Right renal cortex interstitium (tissue), 3 donors: ENCODE measurements around the gene PRSS21. TPM values are rescaled to one million over a fixed set of nuclear protein-coding genes. Genes with fewer than 3 reads are reported as not detected.

Source experiments
- DNase-seq, 3 donors: peaks; one replicate each; pipeline ENCODE4 v3.0.0-alpha.2; 2013; ENCODE audit warnings: low read depth in 3 of 3, low spot score in 2 of 3
- polyA plus RNA-seq, 3 donors: library from polyadenylated mRNA; unstranded; fragments of 120-200 nt; gene quantifications; one replicate each; pipeline ENCODE4 v1.2.1, GENCODE V29; 2013; ENCODE audit not compliant: insufficient read length in 3 of 3

PRSS21 gene
- polyA plus RNA-seq, 3 donors = 0.19 to 0.43 TPM; not detected in 1

- DNase-seq = no peak
These were observed 17.2 kb upstream of the PRSS21 start for GRCh38 chr16:2799859-2800226.

GRCh38 chr16:2803545-2804195, 13.4 kb upstream of the PRSS21 start:
- DNase-seq = no peak

- DNase-seq = no peak
These were observed 12.3 kb upstream of the PRSS21 start for GRCh38 chr16:2804728-2805127.

DNA sequence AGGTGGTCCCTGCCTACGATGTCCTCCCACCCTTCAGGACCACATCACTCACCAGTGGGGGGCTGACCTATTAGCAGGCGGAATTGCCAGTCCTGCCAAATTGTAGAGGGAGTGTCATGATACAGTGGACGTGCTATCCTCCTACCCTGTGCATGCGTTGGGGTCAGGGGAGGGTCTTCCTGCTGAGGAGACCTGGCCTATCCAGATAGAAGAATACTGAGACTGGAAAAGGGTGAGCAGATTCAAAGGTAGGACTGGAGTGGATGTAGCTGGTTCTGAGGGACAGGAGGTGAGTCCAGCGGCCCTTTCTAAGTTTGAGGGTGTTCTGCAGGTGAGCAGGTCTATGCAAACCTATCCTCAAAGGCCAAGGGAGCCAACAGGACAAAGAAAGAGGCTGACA, 10.8 kb upstream of the PRSS21 start:
- no peak for DNase-seq

GRCh38 chr16:2808181-2808580, 8.9 kb upstream of the PRSS21 start:
- no peak for DNase-seq

- DNase-seq = no peak
These were observed 7.8 kb upstream of the PRSS21 start for GRCh38 chr16:2809149-2809760.

- no peak for DNase-seq
These were observed 6.4 kb upstream of the PRSS21 start for GRCh38 chr16:2810651-2811050.

- no peak for DNase-seq
These were observed 5.2 kb upstream of the PRSS21 start for GRCh38 chr16:2811703-2812471.

DNA sequence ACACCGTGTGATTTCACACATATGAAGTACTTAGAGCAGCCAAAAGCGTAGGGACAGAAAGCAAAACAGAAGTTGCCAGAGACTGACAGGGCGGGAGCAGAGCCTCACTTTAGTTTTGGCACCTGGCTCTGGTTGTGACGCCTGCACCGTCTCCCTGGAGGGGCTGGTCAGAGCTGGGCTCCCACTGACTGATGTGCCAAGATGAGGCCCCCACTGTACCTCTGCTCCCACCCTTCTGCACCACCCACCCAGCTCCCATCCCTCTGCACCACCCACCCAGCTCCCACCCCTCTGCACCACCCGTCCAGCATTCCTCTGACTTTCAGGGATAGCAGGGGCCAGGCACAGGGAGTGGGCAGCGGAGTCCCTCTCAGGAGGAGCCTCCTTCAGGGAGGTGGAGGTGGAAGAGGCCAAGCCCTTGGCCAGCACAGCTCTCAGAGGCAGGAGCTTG, 3.2 kb upstream of the PRSS21 start:
- no peak for DNase-seq

- DNase-seq = no peak
These were observed 2.3 kb upstream of the PRSS21 start for GRCh38 chr16:2814551-2815298.

DNA sequence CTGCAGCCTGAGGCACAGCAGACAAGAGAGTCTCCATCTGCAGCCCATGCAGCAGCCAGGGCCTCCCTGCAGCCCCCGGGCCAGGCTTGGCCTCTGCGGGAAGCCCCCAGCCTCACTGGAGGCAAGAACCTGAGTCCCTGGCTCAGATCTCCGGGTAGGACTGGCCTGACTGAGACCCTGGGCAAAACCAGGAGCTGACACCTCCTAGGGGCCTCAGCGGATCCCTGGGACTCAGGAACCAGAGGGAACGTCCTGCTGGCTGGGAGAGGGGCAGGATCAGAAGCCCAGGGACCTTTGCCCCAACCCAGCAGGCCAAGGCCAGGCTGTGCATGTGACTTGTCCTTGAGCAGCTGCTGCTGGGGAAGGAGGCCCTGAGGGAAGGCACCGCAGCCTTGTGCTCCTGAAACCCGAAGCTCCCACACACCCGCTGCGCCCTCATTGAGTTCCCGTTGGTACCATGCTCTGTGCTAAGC, 1.7 kb upstream of the PRSS21 start:
- DNase-seq = no peak

- no peak for DNase-seq
These were observed 569 bp downstream of the PRSS21 start for GRCh38 chr16:2817340-2818271.

GRCh38 chr16:2818272-2818876, 1.3 kb downstream of the PRSS21 start:
- DNase-seq = no peak

DNA sequence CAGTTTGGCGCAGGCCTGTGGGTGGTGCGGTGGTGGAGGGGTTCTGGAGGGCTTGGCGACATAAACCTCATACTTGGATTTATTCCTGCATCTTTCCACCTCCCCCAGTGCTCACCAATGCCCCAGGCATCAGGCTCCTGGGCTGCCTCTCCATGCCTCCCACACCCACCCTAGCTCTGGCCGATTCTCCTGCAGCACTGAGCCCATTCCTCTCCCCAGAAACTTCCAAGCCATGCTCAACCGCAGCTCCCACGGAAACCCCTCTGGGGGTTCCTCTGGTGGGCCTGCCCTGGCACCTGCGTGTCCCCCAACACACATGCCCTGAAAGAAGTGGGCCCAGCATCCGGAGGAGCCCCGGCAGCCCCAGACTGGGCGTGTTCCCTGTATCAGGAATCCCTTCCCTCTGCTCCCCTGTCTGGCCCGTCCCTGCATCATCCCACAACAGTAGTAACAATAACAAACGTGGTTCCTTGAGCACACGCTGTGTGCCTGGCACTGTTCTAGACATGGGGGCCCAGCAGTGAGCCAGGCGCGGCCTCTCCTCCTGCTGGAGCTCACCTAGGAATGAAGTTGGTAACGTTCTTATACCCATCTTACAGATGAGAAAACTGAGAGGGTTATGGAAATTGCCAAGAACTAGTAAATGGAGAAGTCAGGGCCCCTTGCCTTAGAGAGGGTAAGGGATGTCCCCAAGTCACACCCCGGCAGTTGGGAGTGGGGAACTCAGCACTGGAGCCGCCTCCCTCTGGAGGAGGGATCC, 2.3 kb downstream of the PRSS21 start:
- no peak for DNase-seq

DNA sequence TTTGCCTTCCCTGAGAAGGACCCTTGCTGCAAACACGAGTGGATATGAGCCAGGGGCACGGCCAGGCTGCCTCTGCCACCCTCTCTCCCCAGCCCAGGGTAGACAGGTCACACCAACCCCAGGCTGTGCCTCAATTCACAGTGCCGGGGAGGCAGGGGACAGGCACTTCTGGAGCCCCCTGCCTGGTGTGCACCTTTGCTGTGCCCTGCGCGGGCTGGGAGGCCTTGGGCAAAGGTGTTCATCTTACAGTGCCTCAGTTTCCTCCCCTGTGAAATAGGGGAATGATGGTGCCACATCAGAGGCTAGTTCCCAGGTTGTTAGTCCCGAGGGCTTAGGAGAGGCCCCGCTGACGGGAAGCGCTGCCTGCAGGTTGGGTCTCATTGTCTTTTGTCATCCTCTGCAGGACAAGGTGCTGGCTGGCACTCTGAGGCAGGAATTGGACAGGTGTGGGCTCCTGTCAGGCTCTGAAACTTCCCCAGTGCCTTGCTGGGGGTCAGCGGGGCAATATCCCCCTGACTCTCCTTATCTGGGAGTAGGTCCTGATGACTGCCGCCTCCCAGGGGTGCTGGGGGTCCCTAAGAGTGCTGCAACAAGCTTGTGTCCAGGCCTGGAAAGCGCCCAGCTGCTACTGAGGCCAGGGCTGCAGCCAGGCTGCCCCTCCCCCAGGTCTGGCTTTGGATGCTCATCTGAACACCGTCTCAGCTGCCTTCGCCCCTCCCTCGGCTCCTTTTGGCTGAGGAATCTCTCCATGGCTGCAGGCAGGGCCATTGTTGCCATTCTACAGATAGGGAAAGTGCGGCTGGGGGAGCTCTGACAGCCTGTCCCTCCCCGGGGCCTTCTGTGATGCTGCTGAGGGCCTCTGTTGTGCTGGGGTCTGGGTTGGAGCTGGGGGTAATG, 3.1 kb downstream of the PRSS21 start:
- no peak for DNase-seq

DNA sequence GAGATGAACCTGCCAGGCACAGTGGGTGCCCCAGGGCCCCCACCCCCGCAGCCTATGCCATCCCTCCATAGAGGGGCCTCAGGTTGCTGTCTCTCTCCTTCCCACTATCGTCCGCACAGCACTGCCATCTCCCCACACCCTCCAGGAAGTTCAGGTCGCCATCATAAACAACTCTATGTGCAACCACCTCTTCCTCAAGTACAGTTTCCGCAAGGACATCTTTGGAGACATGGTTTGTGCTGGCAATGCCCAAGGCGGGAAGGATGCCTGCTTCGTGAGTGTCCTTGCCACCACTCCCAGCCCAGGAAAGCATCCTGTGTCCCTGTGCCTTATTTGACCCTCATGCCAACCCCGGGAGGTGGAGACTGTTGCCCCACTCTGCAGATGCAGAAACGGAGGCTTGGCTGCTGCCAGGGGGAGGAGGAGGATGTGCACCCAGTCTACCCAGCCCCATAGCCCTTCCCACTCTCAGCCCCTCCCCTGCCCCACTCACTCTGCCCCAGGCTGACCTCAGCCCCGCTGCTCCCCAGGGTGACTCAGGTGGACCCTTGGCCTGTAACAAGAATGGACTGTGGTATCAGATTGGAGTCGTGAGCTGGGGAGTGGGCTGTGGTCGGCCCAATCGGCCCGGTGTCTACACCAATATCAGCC, 3.9 kb downstream of the PRSS21 start:
- DNase-seq = no peak

GRCh38 chr16:2821487-2822157, 4.6 kb downstream of the PRSS21 start:
- no peak for DNase-seq
